Measurements from ENCODE around the gene CBFB. TPM values are rescaled to one million over a fixed set of nuclear protein-coding genes. Genes with fewer than 3 reads are reported as not detected.

The CBFB gene
- total RNA-seq, 2 experiments from 2014 or later: 140 to 147 TPM

GRCh38 chr16:67029254-67030096 lies 526 bp downstream of the CBFB start:
- POLR2A ChIA-PET: interaction anchor here (0.6 to 3.4 kb wide), 10 partner anchors 9 to 126 kb away, joined by 3 to 16 read pairs (median 4); no protein-coding TSS in a partner anchor
- CTCF ChIA-PET: interaction anchor here (1.0 to 2.9 kb wide), 9 partner anchors 12 to 145 kb away, joined by 3 to 14 read pairs (median 4); no protein-coding TSS in a partner anchor

GRCh38 chr16:67030221-67030962 lies 1.4 kb downstream of the CBFB start:
- POLR2A ChIA-PET: interaction anchor here (0.6 to 3.4 kb wide), 9 partner anchors 8 to 125 kb away, joined by 3 to 16 read pairs (median 3); no protein-coding TSS in a partner anchor
- CTCF ChIA-PET: interaction anchor here (1.1 to 2.9 kb wide), 6 partner anchors 12 to 125 kb away, joined by 4 to 14 read pairs (median 9); no protein-coding TSS in a partner anchor

GRCh38 chr16:67034487-67034886 lies 5.5 kb downstream of the CBFB start:
- CTCF ChIA-PET: no interaction called here

GRCh38 chr16:67035364-67035763 lies 6.4 kb downstream of the CBFB start:
- ChIA-PET CTCF (no interaction called here), POLR2A (no interaction called here)

More at GRCh38 chr16:67034487-67034886, 5.5 kb downstream of the CBFB start:
- POLR2A ChIA-PET: no interaction called here

GRCh38 chr16:67036323-67036741 lies 7.4 kb downstream of the CBFB start:
- POLR2A ChIA-PET: no interaction called here
- CTCF ChIA-PET: no interaction called here

GRCh38 chr16:67039260-67040020 lies 10.5 kb downstream of the CBFB start:
- CTCF ChIA-PET: interaction anchor here (1.6 kb wide), 1 partner anchor 116 kb away, joined by 5 read pairs; no protein-coding TSS in a partner anchor
- POLR2A ChIA-PET: no interaction called here

- POLR2A ChIA-PET: no interaction called here
Measured at GRCh38 chr16:67040166-67040565, 11.2 kb downstream of the CBFB start.

GRCh38 chr16:67040906-67041305 lies 12.0 kb downstream of the CBFB start:
- ChIA-PET POLR2A (interaction anchor here (0.6 to 1.2 kb wide), 3 partner anchors 11 to 168 kb away, joined by 6 to 8 read pairs (median 7); no protein-coding TSS in a partner anchor), CTCF (interaction anchor here (0.7 to 0.9 kb wide), 4 partner anchors 14 to 144 kb away, joined by 3 read pairs; no protein-coding TSS in a partner anchor)

More at GRCh38 chr16:67040166-67040565, 11.2 kb downstream of the CBFB start:
- CTCF ChIA-PET: interaction anchor here (1.6 kb wide), 1 partner anchor 115 kb away, joined by 5 read pairs; no protein-coding TSS in a partner anchor

- POLR2A ChIA-PET: interaction anchor here (0.7 to 1.2 kb wide), 3 partner anchors 12 to 300 kb away, joined by 3 to 7 read pairs (median 6); no protein-coding TSS in a partner anchor
- CTCF ChIA-PET: interaction anchor here (0.8 to 0.9 kb wide), 4 partner anchors 23 to 144 kb away, joined by 3 read pairs; partner anchors contain the start of gene B3GNT9
Measured at GRCh38 chr16:67041520-67041919, 12.6 kb downstream of the CBFB start.

GRCh38 chr16:67043420-67043819 lies 14.5 kb downstream of the CBFB start:
- POLR2A ChIA-PET: no interaction called here

GRCh38 chr16:67050796-67051195 lies 21.8 kb downstream of the CBFB start:
- CTCF ChIA-PET: interaction anchor here (1.2 kb wide), 1 partner anchor 33 kb away, joined by 3 read pairs; no protein-coding TSS in a partner anchor
- POLR2A ChIA-PET: no interaction called here

More at GRCh38 chr16:67043420-67043819, 14.5 kb downstream of the CBFB start:
- CTCF ChIA-PET: interaction anchor here (0.6 to 1.8 kb wide), 5 partner anchors 12 to 25 kb away, joined by 3 to 4 read pairs (median 3); no protein-coding TSS in a partner anchor

- POLR2A ChIA-PET: interaction anchor here (1.1 kb wide), 1 partner anchor 49 kb away, joined by 3 read pairs; no protein-coding TSS in a partner anchor
- CTCF ChIA-PET: interaction anchor here (0.7 to 1.6 kb wide), 5 partner anchors 13 to 584 kb away, joined by 3 to 5 read pairs (median 3); no protein-coding TSS in a partner anchor
Measured at GRCh38 chr16:67052399-67052798, 23.4 kb downstream of the CBFB start.

GRCh38 chr16:67053767-67054334 lies 24.9 kb downstream of the CBFB start:
- CTCF ChIA-PET: interaction anchor here (0.5 to 2.9 kb wide), 5 partner anchors 13 to 142 kb away, joined by 3 to 14 read pairs (median 4); partner anchors contain the start of gene CBFB
- POLR2A ChIA-PET: interaction anchor here (0.6 to 2.0 kb wide), 5 partner anchors 9 to 174 kb away, joined by 3 to 12 read pairs (median 7); partner anchors contain the start of gene PDP2

- CTCF ChIA-PET: interaction anchor here (0.6 to 2.9 kb wide), 4 partner anchors 12 to 37 kb away, joined by 3 to 14 read pairs (median 4); partner anchors contain the start of gene CBFB
- POLR2A ChIA-PET: interaction anchor here (0.6 to 2.0 kb wide), 2 partner anchors 13 to 25 kb away, joined by 3 to 12 read pairs; no protein-coding TSS in a partner anchor
Measured at GRCh38 chr16:67054901-67055300, 26.0 kb downstream of the CBFB start.

GRCh38 chr16:67055712-67056487 lies 27.0 kb downstream of the CBFB start:
- ChIA-PET CTCF (interaction anchor here (0.6 to 2.9 kb wide), 3 partner anchors 11 to 38 kb away, joined by 3 to 14 read pairs (median 4); partner anchors contain the start of gene CBFB), POLR2A (interaction anchor here (0.9 to 2.0 kb wide), 3 partner anchors 26 to 72 kb away, joined by 3 to 12 read pairs (median 3); no protein-coding TSS in a partner anchor)

- CTCF ChIA-PET: interaction anchor here (0.6 kb wide), 1 partner anchor 55 kb away, joined by 4 read pairs; no protein-coding TSS in a partner anchor
- POLR2A ChIA-PET: interaction anchor here (0.6 kb wide), 1 partner anchor 10 kb away, joined by 3 read pairs; no protein-coding TSS in a partner anchor
Measured at GRCh38 chr16:67063008-67063407, 34.1 kb downstream of the CBFB start.

All from activated CD8-positive, alpha-beta memory T cell treated with anti-CD3 and anti-CD28 coated beads for 36 hours (primary cell).